IMR-90 (cell line): ENCODE data around the gene MCM5. TPM values are rescaled to one million over a fixed set of nuclear protein-coding genes. Genes with fewer than 3 reads are reported as not detected.

Source experiments
- ATAC-seq: fragments of 200-7000 bp; cut with Tn5 transposase; 2 replicates; pipeline ENCODE4 v1.9.1; 2020; ENCODE audit warnings: low read depth, mild to moderate bottlenecking, moderate library complexity
- BruUV-seq: library from RNA; stranded (reverse); fragments of 400-500 nt; replicated peaks from 2 replicates; lab custom pipeline; 2021; lab: Mats Ljungman, UMichigan
- CTCF ChIA-PET: fragments of 300-600 bp; formaldehyde crosslinking; extraction: SDS; loops from one replicate; lab custom pipeline; 2021; ENCODE audit warnings: antibody characterized with exemption; lab: Yijun Ruan, JAX
- POLR2A ChIA-PET: fragments of 300-600 bp; sonication (Branson Sonifier 250); formaldehyde crosslinking; loops from one replicate; lab custom pipeline; 2022; ENCODE audit warnings: antibody characterized with exemption; ENCODE audit not compliant: unreplicated experiment; lab: Charles Lee
- DNase-seq: peaks from one replicate; pipeline ENCODE4 v3.0.0; 2013
- H2AFZ ChIP-seq: replicated peaks from 2 replicates; pipeline ENCODE3; 2013; ENCODE audit warnings: low read length, mild to moderate bottlenecking; ENCODE audit not compliant: poor library complexity
- H2AK5ac ChIP-seq: 2 replicates; pipeline ENCODE4 v1.6.1; 2013; ENCODE audit warnings: low read depth, low read length, inconsistent platforms
- H2AK9ac ChIP-seq: replicated peaks from 2 replicates; pipeline ENCODE3; 2013; ENCODE audit warnings: mild to moderate bottlenecking, low read depth, low read length, moderate library complexity; ENCODE audit not compliant: poor library complexity
- H2BK120ac ChIP-seq: 2 replicates; pipeline ENCODE4 v1.6.1; 2013; ENCODE audit warnings: low read depth, low read length, inconsistent platforms
- H2BK15ac ChIP-seq: 3 replicates; pipeline ENCODE4 v1.6.1; 2013; ENCODE audit warnings: low read depth, low read length, inconsistent platforms
- H2BK20ac ChIP-seq: 2 replicates; pipeline ENCODE4 v1.6.1; 2013; ENCODE audit warnings: low read depth, mild to moderate bottlenecking, inconsistent platforms, low read length, moderate library complexity
- H2BK5ac ChIP-seq: 2 replicates; pipeline ENCODE4 v1.6.1; 2013; ENCODE audit warnings: mild to moderate bottlenecking, low read depth, low read length, inconsistent platforms; ENCODE audit not compliant: poor library complexity, severe bottlenecking
- H3K14ac ChIP-seq: replicated peaks from 2 replicates; pipeline ENCODE4 v1.6.1; 2013; ENCODE audit warnings: low read depth, low read length, inconsistent platforms
- H3K18ac ChIP-seq: 2 replicates; pipeline ENCODE4 v1.6.1; 2013; ENCODE audit warnings: low read depth, low read length, control low read depth
- H3K23ac ChIP-seq: 2 replicates; pipeline ENCODE4 v1.6.1; 2013; ENCODE audit warnings: low read depth, low read length, inconsistent platforms
- H3K27ac ChIP-seq: 2 replicates; pipeline ENCODE4 v1.5.1; 2013; ENCODE audit warnings: mild to moderate bottlenecking, control low read depth, low read length; ENCODE audit not compliant: insufficient read depth
- H3K27me3 ChIP-seq: 2 replicates; pipeline ENCODE4 v1.6.1; 2013; ENCODE audit warnings: low read length; ENCODE audit not compliant: control insufficient read depth, insufficient read depth
- H3K36me3 ChIP-seq: 2 replicates; pipeline ENCODE4 v1.6.1; 2013; ENCODE audit warnings: low read length, mixed read lengths; ENCODE audit not compliant: control insufficient read depth, insufficient read depth
- H3K4ac ChIP-seq: 2 replicates; pipeline ENCODE4 v1.6.1; 2013; ENCODE audit warnings: low read depth, low read length, inconsistent platforms
- H3K4me1 ChIP-seq: 2 replicates; pipeline ENCODE4 v1.6.1; 2013; ENCODE audit warnings: low read length, mixed read lengths; ENCODE audit not compliant: control insufficient read depth, insufficient read depth
- H3K4me2 ChIP-seq: 2 replicates; pipeline ENCODE4 v1.6.1; 2013; ENCODE audit warnings: low read depth, mild to moderate bottlenecking, control low read depth, low read length, moderate library complexity
- H3K4me3 ChIP-seq: 2 replicates; pipeline ENCODE4 v1.5.1; 2013; ENCODE audit warnings: low read depth, mild to moderate bottlenecking, control low read depth, low read length, moderate library complexity; ENCODE audit not compliant: insufficient read depth
- H3K56ac ChIP-seq: 2 replicates; pipeline ENCODE4 v1.6.1; 2013; ENCODE audit warnings: low read length, inconsistent platforms; ENCODE audit not compliant: insufficient read depth; ENCODE audit errors: extremely low read depth
- H3K79me1 ChIP-seq, 2 experiments: 2 replicates each; pipeline ENCODE4 v1.6.1; 2013; ENCODE audit warnings: low read length in 2 of 2, inconsistent platforms in 1 of 2, low read depth in 1 of 2
- H3K9ac ChIP-seq: 2 replicates; pipeline ENCODE4 v1.6.1; 2013; ENCODE audit warnings: low read depth, low read length, control low read depth
- H3K9me1 ChIP-seq: 2 replicates; pipeline ENCODE4 v1.6.1; 2013; ENCODE audit warnings: low read length, inconsistent platforms; ENCODE audit not compliant: insufficient read depth
- H3K9me3 ChIP-seq: 2 replicates; pipeline ENCODE4 v1.6.1; 2013; ENCODE audit warnings: low read length; ENCODE audit not compliant: control insufficient read depth, insufficient read depth
- H4K20me1 ChIP-seq: 2 replicates; pipeline ENCODE4 v1.6.1; 2013; ENCODE audit warnings: low read length, inconsistent platforms; ENCODE audit not compliant: insufficient read depth
- H4K5ac ChIP-seq: 2 replicates; pipeline ENCODE4 v1.6.1; 2013; ENCODE audit warnings: mild to moderate bottlenecking, low read depth, low read length, control low read depth
- H4K8ac ChIP-seq, 2 experiments: 2 replicates each; pipeline ENCODE4 v1.6.1; 2013; ENCODE audit warnings: low read depth in 2 of 2, low read length in 2 of 2, control low read depth in 1 of 2, inconsistent platforms in 1 of 2
- H4K91ac ChIP-seq: 2 replicates; pipeline ENCODE4 v1.6.1; 2013; ENCODE audit warnings: low read depth, low read length, inconsistent platforms; ENCODE audit not compliant: insufficient read depth
- BHLHE40 ChIP-seq: fragments of 150-350 bp; IDR thresholded peaks from 2 replicates; pipeline ENCODE4 v1.6.1; 2016; ENCODE audit warnings: mild to moderate bottlenecking, low read depth, low read length
- CEBPB ChIP-seq: IDR thresholded peaks from 2 replicates; pipeline ENCODE4 v1.6.1; 2012; ENCODE audit warnings: low read depth, low read length, improper control_type of control experiment
- CHD1 ChIP-seq: IDR thresholded peaks from 2 replicates; pipeline ENCODE4 v1.6.1; 2012; ENCODE audit warnings: low read depth, low read length, improper control_type of control experiment
- MAFK ChIP-seq: IDR thresholded peaks from 2 replicates; pipeline ENCODE4 v1.6.1; 2012; ENCODE audit warnings: low read depth, low read length, improper control_type of control experiment
- MAZ ChIP-seq: IDR thresholded peaks from 2 replicates; pipeline ENCODE4 v1.6.1; 2012; ENCODE audit warnings: low read depth, mild to moderate bottlenecking, low read length, improper control_type of control experiment, moderate library complexity, borderline replicate concordance
- MXI1 ChIP-seq: IDR thresholded peaks from 2 replicates; pipeline ENCODE4 v1.6.1; 2012; ENCODE audit warnings: low read depth, mild to moderate bottlenecking, low read length, moderate library complexity, borderline replicate concordance
- RAD21 ChIP-seq: IDR thresholded peaks from 2 replicates; pipeline ENCODE4 v1.6.1; 2012; ENCODE audit warnings: low read length, improper control_type of control experiment
- RCOR1 ChIP-seq: IDR thresholded peaks from 2 replicates; pipeline ENCODE4 v1.6.1; 2012; ENCODE audit warnings: mild to moderate bottlenecking, low read length, improper control_type of control experiment; ENCODE audit not compliant: insufficient replicate concordance
- RFX5 ChIP-seq: IDR thresholded peaks from 2 replicates; pipeline ENCODE4 v1.8.0; 2012; ENCODE audit warnings: low read depth, mild to moderate bottlenecking, low read length, moderate library complexity
- SMC3 ChIP-seq: fragments of 150-350 bp; IDR thresholded peaks from 2 replicates; pipeline ENCODE4 v1.6.1; 2016; ENCODE audit warnings: low read depth, mild to moderate bottlenecking, antibody characterized with exemption, low read length, moderate library complexity
- WGBS, 2 experiments: methylation state at CpG; one replicate each; pipeline versions ENCODE4 v1.1.5 to v1.1.7; 2013; ENCODE audit warnings: missing lambda C conversion rate in 2 of 2; ENCODE audit not compliant: insufficient read length in 1 of 2; ENCODE audit errors: extremely low coverage in 2 of 2; 5-methylcytosine and 5-hydroxymethylcytosine counted together
- dilution Hi-C: fragments of 300-500 bp; cut with HindIII; formaldehyde crosslinking; loops from one replicate; pipeline ENCODE4 v1.14.3; 2018; ENCODE audit warnings: low sequenced_read_pairs; ENCODE audit not compliant: unreplicated experiment
- in situ Hi-C: fragments of 300-500 bp; cut with MboI; formaldehyde crosslinking; loops from 3 replicates; pipeline ENCODE4 v1.14.3; 2019; ENCODE audit warnings: low sequenced_read_pairs, inconsistent platforms, mixed read lengths
- intact Hi-C: fragments of 100-400 bp; cut with micrococcal nuclease; formaldehyde crosslinking; loops from 2 replicates; pipeline ENCODE4 v1.10.0; 2022
- polyA plus RNA-seq, 3 experiments: library from polyadenylated mRNA; depleted of rRNA; stranded (reverse); fragments of >200 nt; gene quantifications; 2 replicates each; pipeline ENCODE4 v1.2.3, GENCODE V29; 2012; ENCODE audit warnings: low replicate concordance in 1 of 3
- total RNA-seq: library from RNA; depleted of rRNA; stranded (reverse); fragments of >200 nt; gene quantifications from 2 replicates; pipeline ENCODE4 v1.2.3, GENCODE V29; 2012
- TF ChIP-seq, protein P1 (sequence below): fragments of 150-350 bp; IDR thresholded peaks from 2 replicates; pipeline ENCODE4 v1.6.1; 2016; ENCODE audit warnings: low read depth, mild to moderate bottlenecking, low read length, moderate library complexity, borderline replicate concordance
- TF ChIP-seq, protein P2 (sequence below): fragments of 150-350 bp; IDR thresholded peaks from 2 replicates; pipeline ENCODE4 v1.6.1; 2017; ENCODE audit warnings: mild to moderate bottlenecking, antibody characterized with exemption, low read length, low read depth

Gene MCM5
- total and polyA plus RNA-seq, 2 of the 4 experiments (the other 2 are of a cell fraction), result 43.0 to 58.6 TPM

DNA sequence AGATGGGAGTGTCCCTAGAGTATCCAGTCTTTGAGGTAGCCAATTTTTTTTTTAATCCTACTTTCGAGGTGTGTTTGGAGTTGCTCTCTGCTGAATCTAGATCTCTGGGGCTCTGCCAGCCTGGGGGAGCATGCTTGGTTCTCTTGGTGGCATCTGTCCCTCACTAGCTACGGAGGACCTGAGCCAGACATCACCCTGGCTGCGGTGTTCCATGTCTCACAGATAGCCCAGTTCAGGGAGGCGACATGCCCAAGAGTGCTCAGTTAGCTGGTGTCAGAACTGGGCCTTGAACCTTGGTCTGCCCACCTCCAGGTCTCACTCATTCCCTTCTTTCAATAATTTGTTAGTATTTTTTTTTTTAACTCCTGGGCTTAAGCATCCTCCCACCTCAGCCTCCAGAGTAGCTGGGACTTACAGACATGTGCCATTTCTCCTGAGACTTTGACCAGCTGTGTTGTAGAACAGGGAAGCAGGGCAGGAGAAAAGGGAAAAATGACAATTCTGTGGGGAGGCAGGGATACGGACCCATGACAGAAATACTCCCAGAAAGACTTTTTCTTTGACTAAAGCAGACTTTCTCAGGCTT lies 18.4 kb upstream of the MCM5 start:
- Histone ChIP-seq H4K20me1 (peaks cover 8% of the 10 kb centered on the region; the same call in 1 of the 2 replicates), H2BK20ac (0 out of 2 replicates have a peak overlapping the region, but pooled peaks have one; percentile 12), H3K4ac (peak overlapping the region; percentile 82), H2BK120ac (peak overlapping the region; percentile 80; the same call in 1 of the 2 replicates), H3K18ac (peak overlapping the region; percentile 31), H3K23ac (peak overlapping the region; percentile 91), H3K9ac (peak overlapping the region; percentile 92), H3K27ac (peak overlapping the region; percentile 73), H3K4me2 (peak overlapping the region; percentile 87), H4K8ac (peak overlapping the region; percentile 41 to 88; a peak in 3 of 4 replicates), H2AK9ac (peak overlapping the region; percentile 96), H4K91ac (peak overlapping the region; percentile 80), H3K14ac (peak overlapping the region; percentile 94), H3K27me3 (no peaks in the 10 kb centered on the region), H3K4me3 (peak overlapping the region; percentile 84), H2BK5ac (peak overlapping the region; percentile 41), H4K5ac (peak overlapping the region; percentile 19), H2BK15ac (peak overlapping the region; percentile 18; the same call in 1 of the 3 replicates), H3K4me1 (peaks cover 30% of the 10 kb centered on the region), H3K79me1 (peaks cover 22 to 49% of the 10 kb centered on the region in 2 experiments), H2AFZ (peak overlapping the region; percentile 96), H3K36me3 (peaks cover 25% of the 10 kb centered on the region), H3K9me1 (peaks cover 13% of the 10 kb centered on the region; the same call in 1 of the 2 replicates), H2AK5ac (peak overlapping the region; percentile 96), H3K9me3 (no peaks in the 10 kb centered on the region), H3K56ac (peak overlapping the region; percentile 78)
- in situ Hi-C loops (no loop called here), intact Hi-C loops (loop anchor here (1.0 kb wide), 1 partner anchor 31 kb away; no protein-coding TSS in a partner anchor), dilution Hi-C loops (no loop called here)
- TSS peak; percentile 65 for BruUV-seq
- ChIA-PET CTCF (interaction anchor here (0.5 kb wide), 1 partner anchor 667 kb away, joined by 4 read pairs; no protein-coding TSS in a partner anchor), POLR2A (interaction anchor here (0.6 to 0.7 kb wide), 3 partner anchors 10 to 46 kb away, joined by 3 to 6 read pairs (median 4); no protein-coding TSS in a partner anchor)
- WGBS, 2 experiments, result 57% methylated on average over 2 of the region's 5 CpGs; no CpG with 5 or more reads in 1 of the 2 experiments
- ATAC-seq (peak; percentile 0; the same call in 1 of the 2 replicates), DNase-seq (no peak)
- TF ChIP-seq, protein P1, sequence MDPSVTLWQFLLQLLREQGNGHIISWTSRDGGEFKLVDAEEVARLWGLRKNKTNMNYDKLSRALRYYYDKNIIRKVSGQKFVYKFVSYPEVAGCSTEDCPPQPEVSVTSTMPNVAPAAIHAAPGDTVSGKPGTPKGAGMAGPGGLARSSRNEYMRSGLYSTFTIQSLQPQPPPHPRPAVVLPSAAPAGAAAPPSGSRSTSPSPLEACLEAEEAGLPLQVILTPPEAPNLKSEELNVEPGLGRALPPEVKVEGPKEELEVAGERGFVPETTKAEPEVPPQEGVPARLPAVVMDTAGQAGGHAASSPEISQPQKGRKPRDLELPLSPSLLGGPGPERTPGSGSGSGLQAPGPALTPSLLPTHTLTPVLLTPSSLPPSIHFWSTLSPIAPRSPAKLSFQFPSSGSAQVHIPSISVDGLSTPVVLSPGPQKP, result no peak
- TF ChIP-seq CEBPB (no peak), RFX5 (no peak), MAFK (no peak), CHD1 (no peak), BHLHE40 (no peak), SMC3 (no peak), MXI1 (no peak), RCOR1 (no peak), RAD21 (no peak), MAZ (no peak)
- TF ChIP-seq, protein P2, sequence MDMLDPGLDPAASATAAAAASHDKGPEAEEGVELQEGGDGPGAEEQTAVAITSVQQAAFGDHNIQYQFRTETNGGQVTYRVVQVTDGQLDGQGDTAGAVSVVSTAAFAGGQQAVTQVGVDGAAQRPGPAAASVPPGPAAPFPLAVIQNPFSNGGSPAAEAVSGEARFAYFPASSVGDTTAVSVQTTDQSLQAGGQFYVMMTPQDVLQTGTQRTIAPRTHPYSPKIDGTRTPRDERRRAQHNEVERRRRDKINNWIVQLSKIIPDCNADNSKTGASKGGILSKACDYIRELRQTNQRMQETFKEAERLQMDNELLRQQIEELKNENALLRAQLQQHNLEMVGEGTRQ, result no peak
